HEK293T (cell line): ENCODE results near the gene CHTF8.

ENCODE experiments used
- ARNT ChIP-seq: fragments of 450-650 bp; IDR thresholded peaks from 2 replicates; pipeline ENCODE4 v1.6.1; 2017; ENCODE audit warnings: mild to moderate bottlenecking
- BHLHE40 ChIP-seq: fragments of 450-650 bp; IDR thresholded peaks from 2 replicates; pipeline ENCODE4 v1.6.1; 2016; ENCODE audit warnings: mild to moderate bottlenecking, moderate library complexity, borderline replicate concordance
- CTBP1 ChIP-seq: fragments of 450-650 bp; IDR thresholded peaks from 2 replicates; pipeline ENCODE4 v1.6.1; 2016; ENCODE audit warnings: borderline replicate concordance
- ELF4 ChIP-seq: fragments of 450-650 bp; IDR thresholded peaks from 2 replicates; pipeline ENCODE4 v1.6.1; 2017; ENCODE audit warnings: antibody characterized with exemption
- FOXK2 ChIP-seq: fragments of 450-650 bp; IDR thresholded peaks from 2 replicates; pipeline ENCODE4 v1.6.1; 2016; ENCODE audit warnings: mild to moderate bottlenecking
- FOXM1 ChIP-seq: fragments of 450-650 bp; IDR thresholded peaks from 2 replicates; pipeline ENCODE4 v1.6.1; 2017; ENCODE audit warnings: mild to moderate bottlenecking, borderline replicate concordance
- L3MBTL2 ChIP-seq: fragments of 450-650 bp; conservative IDR thresholded peaks from 2 replicates; pipeline ENCODE4 v1.6.1; 2016; ENCODE audit warnings: mild to moderate bottlenecking
- LEF1 ChIP-seq: fragments of 450-650 bp; IDR thresholded peaks from 2 replicates; pipeline ENCODE4 v1.6.1; 2017; ENCODE audit warnings: mild to moderate bottlenecking, borderline replicate concordance
- NFRKB ChIP-seq: fragments of 450-650 bp; IDR thresholded peaks from 2 replicates; pipeline ENCODE4 v1.6.1; 2016; ENCODE audit warnings: mild to moderate bottlenecking, moderate library complexity
- SP1 ChIP-seq: fragments of 450-650 bp; IDR thresholded peaks from 2 replicates; pipeline ENCODE4 v1.6.1; 2017
- TF ChIP-seq, protein P1 (sequence below): fragments of 450-650 bp; IDR thresholded peaks from 2 replicates; pipeline ENCODE4 v1.6.1; 2016

DNA sequence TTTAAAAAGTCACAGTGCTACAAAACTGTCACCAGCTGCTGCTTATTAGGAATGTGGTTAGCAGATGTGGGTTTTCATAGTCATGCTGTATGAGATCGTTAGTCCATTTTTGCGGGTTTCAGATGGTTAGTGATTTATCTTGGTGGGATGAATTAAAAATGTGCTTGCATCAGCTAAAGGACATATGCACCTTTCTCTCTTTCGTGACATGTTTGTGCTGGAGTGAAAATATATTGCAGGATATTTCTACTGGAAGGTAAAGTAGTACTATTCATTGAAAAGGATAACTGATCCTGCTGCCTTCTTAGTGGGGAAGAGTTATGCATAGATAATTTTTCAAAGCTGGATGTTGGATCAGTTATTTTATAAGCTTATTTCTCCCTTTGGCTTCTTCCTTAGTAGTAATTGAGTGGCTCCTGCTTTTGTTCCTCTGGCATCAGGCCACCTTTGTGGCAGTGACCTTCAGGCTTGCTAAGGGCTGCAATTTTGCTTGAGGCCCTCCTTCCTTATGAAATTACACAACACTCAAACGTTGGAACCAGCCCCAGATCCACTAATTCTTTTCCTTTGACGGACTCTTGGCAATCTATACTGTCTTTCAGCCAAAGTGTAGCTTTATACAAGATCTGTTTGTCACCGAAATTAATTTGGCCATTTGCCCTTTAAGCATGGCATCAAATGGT is 47.1 kb upstream of the CHTF8 start:
- no peak for TF ChIP-seq NFRKB
- no peak for TF ChIP-seq ARNT
- no peak for TF ChIP-seq FOXK2
- no peak for TF ChIP-seq FOXM1
- TF ChIP-seq BHLHE40 = no peak
- TF ChIP-seq, protein P1, sequence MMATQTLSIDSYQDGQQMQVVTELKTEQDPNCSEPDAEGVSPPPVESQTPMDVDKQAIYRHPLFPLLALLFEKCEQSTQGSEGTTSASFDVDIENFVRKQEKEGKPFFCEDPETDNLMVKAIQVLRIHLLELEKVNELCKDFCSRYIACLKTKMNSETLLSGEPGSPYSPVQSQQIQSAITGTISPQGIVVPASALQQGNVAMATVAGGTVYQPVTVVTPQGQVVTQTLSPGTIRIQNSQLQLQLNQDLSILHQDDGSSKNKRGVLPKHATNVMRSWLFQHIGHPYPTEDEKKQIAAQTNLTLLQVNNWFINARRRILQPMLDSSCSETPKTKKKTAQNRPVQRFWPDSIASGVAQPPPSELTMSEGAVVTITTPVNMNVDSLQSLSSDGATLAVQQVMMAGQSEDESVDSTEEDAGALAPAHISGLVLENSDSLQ = no peak
- TF ChIP-seq SP1 = no peak
- TF ChIP-seq L3MBTL2 = no peak
- TF ChIP-seq ELF4 = no peak
- no peak for TF ChIP-seq CTBP1
- no peak for TF ChIP-seq LEF1
